ENCODE measurements around the gene PC. TPM values are rescaled to one million over a fixed set of nuclear protein-coding genes. Genes with fewer than 3 reads are reported as not detected.
"Not testable (repeated sequence)": the region's sequence is repeated elsewhere in the genome, so short reads cannot be mapped to it uniquely, and the experiment has no call there.

The PC gene
- polyA plus RNA-seq, 1 donor = 18.6 TPM

DNA sequence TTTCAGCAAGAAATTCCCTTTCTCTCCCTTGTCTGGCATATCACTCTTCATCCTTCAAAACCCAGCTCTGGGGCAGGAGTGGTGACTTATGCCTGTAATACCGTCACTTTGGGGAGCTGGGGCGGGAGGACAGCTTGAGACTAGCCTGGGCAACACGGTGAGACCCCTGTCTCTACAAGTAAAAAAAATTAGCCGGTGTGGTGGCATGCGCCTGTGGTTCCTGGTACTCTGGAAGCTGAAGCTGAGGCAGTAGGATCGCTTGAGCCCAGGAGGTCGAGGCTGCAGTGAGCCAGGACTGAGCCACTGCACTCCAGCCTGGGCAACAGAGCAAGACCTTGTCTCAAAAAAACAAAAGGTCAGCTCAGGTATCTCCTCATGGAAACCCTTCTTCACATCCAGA, 116.3 kb downstream of the PC start:
- DNase-seq (ENCODE audit: low read depth) = no peak

- DNase-seq (ENCODE audit: low read depth) = no peak
Measured at GRCh38 chr11:66840317-66841091, 117.7 kb downstream of the PC start.

GRCh38 chr11:66835768-66836405, 122.3 kb downstream of the PC start:
- DNase-seq (ENCODE audit: low read depth) = no peak

DNA sequence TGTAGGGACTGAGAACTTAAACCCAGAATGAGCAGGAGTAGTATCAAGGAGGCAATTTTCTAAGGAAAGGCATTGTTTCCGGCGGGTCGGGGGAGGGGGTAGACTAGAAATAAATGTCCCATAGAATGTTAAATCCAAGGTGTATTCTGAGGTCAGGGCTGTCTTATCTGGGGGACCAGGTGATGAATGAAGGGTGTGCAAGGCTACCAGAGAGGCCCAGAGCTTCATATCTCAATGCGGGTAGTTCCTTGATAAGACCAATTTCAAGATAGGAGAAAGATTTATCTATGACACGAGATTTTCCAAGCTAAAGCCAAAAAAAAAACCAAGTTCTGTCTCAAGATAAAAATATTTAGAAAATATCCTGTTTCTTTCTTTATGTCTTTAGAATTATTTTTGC, 123.2 kb downstream of the PC start:
- DNase-seq (ENCODE audit: low read depth) = no peak

- DNase-seq (ENCODE audit: low read depth) = no peak
Measured at GRCh38 chr11:66834539-66834845, 123.7 kb downstream of the PC start.

- not testable (repeated sequence) for DNase-seq (ENCODE audit: low read depth)
Measured at GRCh38 chr11:66824573-66824972, 133.6 kb downstream of the PC start.

- no peak for DNase-seq (ENCODE audit: low read depth)
Measured at GRCh38 chr11:66823700-66824099, 134.5 kb downstream of the PC start.

DNA sequence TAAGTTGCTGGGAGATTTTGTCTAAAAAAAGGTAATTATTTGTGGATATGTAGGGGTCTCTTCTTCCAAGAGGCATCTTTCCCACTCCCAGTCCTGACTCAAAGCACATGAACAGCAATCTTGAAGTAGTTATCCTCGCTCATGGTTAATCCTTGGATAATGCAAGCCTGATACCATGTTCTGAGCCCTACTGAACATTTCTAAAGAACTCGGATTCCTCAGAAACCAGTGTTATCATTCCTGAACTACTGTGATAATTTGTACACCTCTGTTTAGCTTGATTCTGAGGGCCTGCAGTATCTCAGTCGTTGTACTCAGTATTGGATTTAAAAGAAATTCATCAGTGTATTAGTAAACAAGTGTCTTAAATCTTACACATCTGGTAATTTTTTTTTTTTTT, 137.3 kb downstream of the PC start:
- DNase-seq (ENCODE audit: low read depth) = no peak

GRCh38 chr11:66820381-66820780, 137.8 kb downstream of the PC start:
- no peak for DNase-seq (ENCODE audit: low read depth)

GRCh38 chr11:66818231-66818955, 139.8 kb downstream of the PC start:
- no peak for DNase-seq (ENCODE audit: low read depth)

GRCh38 chr11:66815646-66816045, 142.5 kb downstream of the PC start:
- DNase-seq (ENCODE audit: low read depth) = no peak

DNA sequence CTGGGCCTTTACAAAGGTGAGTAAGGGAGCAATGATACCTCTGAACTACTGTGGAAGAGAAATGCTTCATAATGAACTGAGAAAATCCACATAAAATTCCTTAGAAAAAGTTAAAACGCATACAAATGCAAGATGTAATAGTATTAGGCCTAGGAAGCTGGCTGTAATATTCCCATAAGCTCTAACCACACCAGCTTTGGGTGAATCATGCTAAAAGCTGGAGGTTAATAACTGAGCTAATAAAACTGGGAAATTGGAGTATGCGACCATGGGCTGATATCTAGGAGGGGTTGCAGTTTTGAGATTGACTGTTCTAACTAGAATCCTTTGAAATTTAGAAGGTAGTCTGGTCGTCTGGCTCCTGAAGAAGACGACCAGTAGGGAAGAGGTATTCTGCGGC, 143.5 kb downstream of the PC start:
- no peak for DNase-seq (ENCODE audit: low read depth)

GRCh38 chr11:66810576-66811185, 147.5 kb downstream of the PC start:
- DNase-seq (ENCODE audit: low read depth) = no peak

GRCh38 chr11:66809592-66809991, 148.6 kb downstream of the PC start:
- no peak for DNase-seq (ENCODE audit: low read depth)

GRCh38 chr11:66800720-66801428, 157.3 kb downstream of the PC start:
- DNase-seq (ENCODE audit: low read depth) = no peak

GRCh38 chr11:66799815-66800214, 158.4 kb downstream of the PC start:
- not testable (repeated sequence) for DNase-seq (ENCODE audit: low read depth)

Other genes with a start within 250 kb of the PC start
- 15.9 TPM for gene SPTBN2, start 229.2 kb downstream of the PC start, polyA plus RNA-seq (ENCODE audit: insufficient read length)
- gene RCE1, start 114.9 kb downstream of the PC start, polyA plus RNA-seq (ENCODE audit: insufficient read length) = 12.1 TPM
- 24.1 TPM for gene LRFN4, start 101.3 kb downstream of the PC start, polyA plus RNA-seq (ENCODE audit: insufficient read length)
- not detected for gene C11orf86, start 16.9 kb upstream of the PC start, polyA plus RNA-seq (ENCODE audit: insufficient read length)
- gene SYT12, start 64.8 kb upstream of the PC start, polyA plus RNA-seq (ENCODE audit: insufficient read length) = 0.10 TPM
- 18.5 TPM for gene RHOD, start 98.5 kb upstream of the PC start, polyA plus RNA-seq (ENCODE audit: insufficient read length)
- 51.6 TPM for gene KDM2A, start 160.9 kb upstream of the PC start, polyA plus RNA-seq (ENCODE audit: insufficient read length)

Data from forelimb muscle (tissue), 1 donor.